Forelimb muscle (tissue), 1 donor: ENCODE measurements around the gene ITGAV. TPM values are rescaled to one million over a fixed set of nuclear protein-coding genes. Genes with fewer than 3 reads are reported as not detected.

Experiments used
- DNase-seq: peaks from one replicate; pipeline ENCODE4 v3.0.0-alpha.2; 2013; ENCODE audit warnings: low read depth
- polyA plus RNA-seq: library from polyadenylated mRNA; unstranded; fragments of 120-200 nt; gene quantifications from one replicate; pipeline ENCODE4 v1.2.1, GENCODE V29; 2013; ENCODE audit not compliant: insufficient read length

The ITGAV gene
- polyA plus RNA-seq, 1 donor = 22.3 TPM

GRCh38 chr2:186664385-186665043, 74.7 kb downstream of the ITGAV start:
- DNase-seq = no peak

GRCh38 chr2:186669146-186669545, 79.3 kb downstream of the ITGAV start:
- no peak for DNase-seq

GRCh38 chr2:186670831-186671230, 81.0 kb downstream of the ITGAV start:
- DNase-seq = no peak

- no peak for DNase-seq
Observed at GRCh38 chr2:186675380-186675779, 85.5 kb downstream of the ITGAV start.

GRCh38 chr2:186683341-186683740, 93.5 kb downstream of the ITGAV start:
- DNase-seq = no peak

GRCh38 chr2:186687807-186688211, 98.0 kb downstream of the ITGAV start:
- DNase-seq = no peak

GRCh38 chr2:186688813-186689212, 99.0 kb downstream of the ITGAV start:
- DNase-seq = no peak

GRCh38 chr2:186690786-186691185, 100.9 kb downstream of the ITGAV start:
- no peak for DNase-seq

- no peak for DNase-seq
Observed at GRCh38 chr2:186691231-186691630, 101.4 kb downstream of the ITGAV start.

- DNase-seq = no peak
Observed at GRCh38 chr2:186691900-186692299, 102.0 kb downstream of the ITGAV start.

GRCh38 chr2:186693446-186693832, 103.6 kb downstream of the ITGAV start:
- no peak for DNase-seq

- no peak for DNase-seq
Observed at GRCh38 chr2:186695081-186695756, 105.4 kb downstream of the ITGAV start.

GRCh38 chr2:186696290-186696689, 106.4 kb downstream of the ITGAV start:
- DNase-seq = no peak

GRCh38 chr2:186696804-186697203, 106.9 kb downstream of the ITGAV start:
- no peak for DNase-seq

- DNase-seq = no peak
Observed at GRCh38 chr2:186697536-186697935, 107.7 kb downstream of the ITGAV start.

GRCh38 chr2:186699742-186700141, 109.9 kb downstream of the ITGAV start:
- no peak for DNase-seq

- no peak for DNase-seq
Observed at GRCh38 chr2:186702006-186702405, 112.2 kb downstream of the ITGAV start.

GRCh38 chr2:186702501-186702900, 112.6 kb downstream of the ITGAV start:
- no peak for DNase-seq

GRCh38 chr2:186704897-186705296, 115.0 kb downstream of the ITGAV start:
- DNase-seq = no peak

- DNase-seq = no peak
Observed at GRCh38 chr2:186709529-186710450, 119.9 kb downstream of the ITGAV start.

- no peak for DNase-seq
Observed at GRCh38 chr2:186713691-186714090, 123.8 kb downstream of the ITGAV start.

GRCh38 chr2:186714611-186715010, 124.8 kb downstream of the ITGAV start:
- DNase-seq = no peak
